Retinal pigment epithelial cell (primary cell): ENCODE measurements around the gene TSHB.

Experiments used
- DNase-seq: peaks from one replicate; pipeline ENCODE4 v3.0.0-alpha.2; 2010; ENCODE audit warnings: low read depth
- H3K4me3 ChIP-seq: 2 replicates; pipeline ENCODE4 v1.5.1; 2011; ENCODE audit warnings: mild to moderate bottlenecking, low read length, control low read depth, moderate library complexity
- TF ChIP-seq, protein P1 (sequence below): conservative IDR thresholded peaks from 2 replicates; pipeline ENCODE4 v1.5.1; 2011; ENCODE audit warnings: low read depth, low read length, control low read depth, inconsistent platforms

TSHB gene

DNA sequence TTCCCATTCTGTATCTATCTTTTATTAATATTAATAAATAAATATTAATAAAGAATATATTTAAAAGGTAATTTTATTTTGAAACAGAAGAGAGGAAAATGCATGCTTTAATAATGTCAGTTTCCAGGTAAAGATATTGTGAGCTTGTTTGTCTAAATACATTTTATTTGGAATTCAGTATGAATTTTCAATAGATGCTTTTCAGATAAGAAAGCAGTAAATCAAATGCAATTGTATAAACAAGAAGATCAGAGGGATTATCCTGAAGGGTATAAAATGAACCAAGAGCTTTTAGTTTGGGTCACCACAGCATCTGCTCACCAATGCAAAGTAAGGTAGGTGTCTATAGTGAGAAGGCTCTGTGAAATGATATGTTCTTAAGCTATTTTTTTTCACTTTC lies at the start of gene TSHB:
Gene TSHB, plus strand, starts transcription at position 301 of the 400 bp plus-strand sequence. CDS start 3,537 bp downstream, outside the sequence.
- H3K4me3 ChIP-seq, result no peak within 1 kb of the TSS
- TF ChIP-seq, protein P1, sequence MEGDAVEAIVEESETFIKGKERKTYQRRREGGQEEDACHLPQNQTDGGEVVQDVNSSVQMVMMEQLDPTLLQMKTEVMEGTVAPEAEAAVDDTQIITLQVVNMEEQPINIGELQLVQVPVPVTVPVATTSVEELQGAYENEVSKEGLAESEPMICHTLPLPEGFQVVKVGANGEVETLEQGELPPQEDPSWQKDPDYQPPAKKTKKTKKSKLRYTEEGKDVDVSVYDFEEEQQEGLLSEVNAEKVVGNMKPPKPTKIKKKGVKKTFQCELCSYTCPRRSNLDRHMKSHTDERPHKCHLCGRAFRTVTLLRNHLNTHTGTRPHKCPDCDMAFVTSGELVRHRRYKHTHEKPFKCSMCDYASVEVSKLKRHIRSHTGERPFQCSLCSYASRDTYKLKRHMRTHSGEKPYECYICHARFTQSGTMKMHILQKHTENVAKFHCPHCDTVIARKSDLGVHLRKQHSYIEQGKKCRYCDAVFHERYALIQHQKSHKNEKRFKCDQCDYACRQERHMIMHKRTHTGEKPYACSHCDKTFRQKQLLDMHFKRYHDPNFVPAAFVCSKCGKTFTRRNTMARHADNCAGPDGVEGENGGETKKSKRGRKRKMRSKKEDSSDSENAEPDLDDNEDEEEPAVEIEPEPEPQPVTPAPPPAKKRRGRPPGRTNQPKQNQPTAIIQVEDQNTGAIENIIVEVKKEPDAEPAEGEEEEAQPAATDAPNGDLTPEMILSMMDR, result no peak
- DNase-seq, result no peak

DNA sequence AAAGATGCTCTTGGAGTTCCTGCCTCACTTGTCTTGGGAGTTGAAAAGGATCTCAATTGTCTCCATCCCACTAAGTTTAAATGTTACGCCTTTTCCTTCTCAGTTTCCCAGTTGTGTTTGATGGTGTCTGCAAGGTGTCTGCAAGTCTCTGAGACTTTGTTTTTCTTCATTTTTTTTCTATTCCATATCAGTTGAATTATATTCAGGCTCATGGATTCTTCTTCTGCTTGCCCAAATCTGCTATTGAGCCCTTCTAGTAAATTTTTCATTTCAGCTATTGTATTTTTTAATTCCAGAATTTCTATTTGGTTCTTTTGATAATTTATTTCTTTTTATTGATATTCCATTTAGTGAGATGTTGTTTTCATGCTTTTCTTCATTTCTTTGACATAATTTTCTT lies 47.4 kb upstream of the TSHB start:
- DNase-seq, result no peak
- no peak overlapping the region for H3K4me3 ChIP-seq
- TF ChIP-seq, protein P1, result no peak

DNA sequence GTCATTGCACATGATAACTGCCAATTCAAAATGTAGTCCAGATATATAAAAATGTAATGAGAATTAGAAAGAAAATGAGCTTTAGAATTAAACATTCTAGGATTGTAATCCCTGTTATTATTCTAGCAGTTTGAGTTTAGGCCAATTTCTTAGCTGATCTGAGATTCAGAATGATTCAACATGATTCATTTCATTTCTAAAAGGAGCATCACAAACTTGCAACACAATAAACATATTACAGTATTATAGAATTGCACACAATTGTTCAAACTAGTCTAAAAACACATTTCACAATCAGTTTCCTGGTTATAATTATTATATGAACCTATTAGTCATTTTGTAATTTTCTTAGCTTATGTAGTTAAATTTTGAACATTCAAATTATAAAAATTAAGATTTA lies 43.3 kb upstream of the TSHB start:
- no peak for DNase-seq
- TF ChIP-seq, protein P1, result no peak
- H3K4me3 ChIP-seq, result no peak overlapping the region

DNA sequence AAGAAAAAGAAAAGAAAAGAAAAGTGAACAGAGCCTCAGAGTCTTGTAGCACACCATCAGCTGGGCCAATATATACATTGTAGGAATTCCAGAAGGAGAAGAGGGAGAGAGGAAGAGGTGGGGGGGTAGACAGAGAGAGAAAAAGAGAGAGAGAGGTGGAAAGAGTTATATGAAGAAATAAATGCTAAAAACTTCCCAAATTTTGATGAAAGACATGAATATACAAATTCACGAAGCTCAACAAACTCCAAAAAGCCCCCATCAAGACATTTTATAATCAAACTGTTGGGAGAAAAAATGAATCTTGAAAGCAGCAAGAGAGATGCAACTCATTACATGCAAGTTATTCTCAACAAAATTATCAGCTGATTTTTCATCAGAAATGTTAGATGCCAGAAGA lies 41.5 kb upstream of the TSHB start:
- TF ChIP-seq, protein P1, result no peak
- no peak for DNase-seq
- H3K4me3 ChIP-seq, result no peak overlapping the region

DNA sequence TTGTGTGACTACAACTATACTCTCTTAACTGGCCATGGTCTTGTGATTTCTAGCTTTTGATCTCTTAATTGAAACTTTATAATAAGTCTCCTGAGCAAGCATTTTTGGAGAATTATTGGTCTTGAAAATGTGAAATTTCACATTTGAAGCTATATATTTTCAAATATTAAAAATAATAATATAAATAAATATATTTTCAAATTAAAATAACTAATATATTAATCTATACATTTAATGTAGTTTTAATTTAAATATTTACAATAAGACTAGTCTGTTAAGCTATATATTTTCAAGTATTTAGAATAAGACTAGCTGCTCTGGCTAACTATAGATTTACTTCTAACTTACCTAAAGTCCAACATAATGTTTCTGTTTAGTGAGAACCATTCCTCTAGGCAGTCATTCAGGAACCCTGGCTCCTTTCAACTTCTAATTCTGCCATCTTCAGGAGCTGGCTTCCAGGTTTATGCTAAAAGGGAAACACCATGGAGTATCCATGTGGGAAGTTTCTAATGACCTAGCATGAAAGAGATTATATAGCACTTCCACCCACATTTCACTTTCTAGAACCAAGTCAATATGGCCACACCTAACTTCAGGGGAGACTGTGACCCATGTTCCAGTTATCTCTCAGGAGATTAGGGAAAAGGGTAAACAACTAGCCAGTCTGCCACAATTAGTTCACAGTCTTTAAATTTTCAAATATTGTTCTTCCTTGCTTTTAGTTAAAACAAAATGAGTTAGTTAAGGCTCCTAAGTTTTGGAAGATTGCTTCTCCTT lies 31.9 kb upstream of the TSHB start:
- TF ChIP-seq, protein P1, result no peak
- H3K4me3 ChIP-seq, result no peak overlapping the region
- DNase-seq, result no peak

DNA sequence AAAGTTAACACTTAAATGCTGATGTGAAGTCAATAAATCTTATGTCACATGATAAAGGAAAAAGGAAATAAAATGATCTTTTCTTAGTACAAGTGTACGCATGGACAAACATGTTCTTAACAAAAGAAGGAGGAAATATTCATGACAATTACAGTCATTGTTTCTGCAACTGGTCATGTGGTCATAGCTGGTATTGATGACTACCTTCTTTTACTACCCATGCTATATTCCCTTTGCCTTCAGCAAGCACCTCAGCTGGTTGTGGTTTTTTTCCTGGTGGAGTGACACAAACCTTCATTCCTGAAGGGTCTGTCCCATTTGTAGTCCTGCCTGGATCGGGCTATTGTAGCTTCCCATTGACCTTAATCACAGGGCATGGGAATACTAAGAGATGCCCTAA lies 23.4 kb upstream of the TSHB start:
- DNase-seq, result no peak
- no peak overlapping the region for H3K4me3 ChIP-seq
- TF ChIP-seq, protein P1, result no peak

DNA sequence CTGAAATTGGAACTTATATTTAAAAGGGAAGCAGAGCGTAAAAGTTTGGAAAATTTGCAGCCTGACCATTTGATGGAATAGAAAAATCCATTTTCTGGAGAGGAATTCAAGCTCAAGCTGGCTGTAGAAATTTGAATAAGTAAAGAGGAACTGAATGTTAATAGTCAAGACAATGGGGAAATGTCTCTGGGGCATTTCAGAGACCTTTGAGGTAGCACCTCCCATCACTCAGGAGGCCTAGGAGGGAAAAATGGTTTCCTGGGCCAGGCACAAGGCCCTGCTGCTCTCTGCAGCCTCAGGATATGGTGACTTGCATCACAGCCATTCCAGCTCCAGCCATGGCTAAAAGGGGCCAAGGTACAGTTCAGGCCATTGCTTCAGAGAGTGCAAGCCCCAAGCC lies 17.6 kb upstream of the TSHB start:
- no peak overlapping the region for H3K4me3 ChIP-seq
- DNase-seq, result no peak
- TF ChIP-seq, protein P1, result no peak
